Measurements from ENCODE around the gene GIN1.
"Not testable (repeated sequence)": the region's sequence is repeated elsewhere in the genome, so short reads cannot be mapped to it uniquely, and the experiment has no call there.

The GIN1 gene

GRCh38 chr5:103057208-103058130 is 62.5 kb downstream of the GIN1 start:
- no peaks in the 10 kb centered on the region for H3K9me3 ChIP-seq (ENCODE audit: severe bottlenecking)
- no peaks in the 10 kb centered on the region for H3K4me1 ChIP-seq (ENCODE audit: insufficient read depth, poor library complexity, severe bottlenecking)
- no peak overlapping the region for H3K27ac ChIP-seq (ENCODE audit: poor library complexity, severe bottlenecking)
- DNase-seq (ENCODE audit: low spot score) (no peak), ATAC-seq (ENCODE audit: low read depth) (peak; percentile 75)
- no peaks in the 10 kb centered on the region for H3K27me3 ChIP-seq (ENCODE audit: insufficient read depth, poor library complexity, severe bottlenecking)
- TF ChIP-seq CTCF (IDR thresholded peaks at IDR 0.05; ENCODE audit: poor library complexity, severe bottlenecking), result no peak
- H3K4me3 ChIP-seq (ENCODE audit: severe bottlenecking), result no peak overlapping the region
- no peaks in the 10 kb centered on the region for H3K36me3 ChIP-seq (ENCODE audit: low read depth)

DNA sequence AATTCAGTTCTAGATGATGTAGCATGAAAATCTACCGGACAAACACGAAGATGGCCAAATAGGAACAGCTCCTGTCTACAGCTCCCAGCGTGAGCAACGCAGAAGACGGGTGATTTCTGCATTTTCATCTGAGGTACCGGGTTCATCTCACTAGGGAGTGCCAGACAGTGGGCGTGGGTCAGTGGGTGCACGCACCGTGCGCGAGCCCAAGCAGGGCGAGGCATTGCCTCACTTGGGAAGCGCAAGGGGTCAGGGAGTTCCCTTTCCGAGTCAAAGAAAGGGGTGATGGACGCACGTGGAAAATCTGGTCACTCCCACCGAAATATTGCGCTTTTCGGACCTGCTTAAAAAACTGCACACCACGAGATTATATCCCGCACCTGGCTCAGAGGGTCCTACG is 73.2 kb downstream of the GIN1 start:
- not testable (repeated sequence) for H3K4me3 ChIP-seq (ENCODE audit: severe bottlenecking); ATAC-seq (ENCODE audit: low read depth); H3K36me3 ChIP-seq (ENCODE audit: low read depth); H3K27ac ChIP-seq (ENCODE audit: poor library complexity, severe bottlenecking); DNase-seq (ENCODE audit: low spot score); H3K9me3 ChIP-seq (ENCODE audit: severe bottlenecking); H3K27me3 ChIP-seq (ENCODE audit: insufficient read depth, poor library complexity, severe bottlenecking); H3K4me1 ChIP-seq (ENCODE audit: insufficient read depth, poor library complexity, severe bottlenecking)

DNA sequence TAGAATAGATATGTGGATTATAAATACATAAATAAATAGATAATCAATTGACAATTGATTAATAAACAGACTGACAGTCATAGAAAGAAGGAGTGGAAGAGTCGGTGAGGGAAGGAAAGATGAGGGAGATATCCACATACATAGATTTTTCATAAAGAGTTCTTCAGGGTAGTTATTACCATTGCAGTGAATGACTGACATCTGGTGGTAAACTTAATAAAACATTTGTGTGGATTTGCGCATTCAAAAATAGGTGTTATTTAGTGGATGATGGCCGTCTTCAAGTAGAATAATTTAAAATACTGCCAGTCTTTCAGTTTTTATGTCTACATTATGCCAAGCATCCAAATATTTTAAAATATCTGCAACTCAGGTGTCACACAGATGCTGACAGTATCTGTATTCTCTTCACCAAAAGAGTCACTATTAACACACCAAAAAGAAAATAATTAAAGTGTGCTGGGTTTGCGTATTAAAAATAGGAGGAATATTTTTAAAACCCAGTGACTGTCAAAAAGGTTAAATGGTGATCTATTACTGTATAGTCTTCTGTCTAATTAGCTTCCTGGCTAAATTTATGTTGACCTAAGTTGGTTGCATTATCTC is 78.8 kb downstream of the GIN1 start:
- Histone ChIP-seq H3K27me3 (ENCODE audit: insufficient read depth, poor library complexity, severe bottlenecking) (no peaks in the 10 kb centered on the region), H3K9me3 (ENCODE audit: severe bottlenecking) (no peaks in the 10 kb centered on the region), H3K4me3 (ENCODE audit: severe bottlenecking) (no peak overlapping the region), H3K36me3 (ENCODE audit: low read depth) (no peaks in the 10 kb centered on the region), H3K27ac (ENCODE audit: poor library complexity, severe bottlenecking) (no peak overlapping the region), H3K4me1 (ENCODE audit: insufficient read depth, poor library complexity, severe bottlenecking) (no peaks in the 10 kb centered on the region)
- peak; percentile 92 for TF ChIP-seq CTCF (IDR thresholded peaks at IDR 0.05; ENCODE audit: poor library complexity, severe bottlenecking)
- ATAC-seq (ENCODE audit: low read depth) (peak; percentile 73), DNase-seq (ENCODE audit: low spot score) (no peak)

DNA sequence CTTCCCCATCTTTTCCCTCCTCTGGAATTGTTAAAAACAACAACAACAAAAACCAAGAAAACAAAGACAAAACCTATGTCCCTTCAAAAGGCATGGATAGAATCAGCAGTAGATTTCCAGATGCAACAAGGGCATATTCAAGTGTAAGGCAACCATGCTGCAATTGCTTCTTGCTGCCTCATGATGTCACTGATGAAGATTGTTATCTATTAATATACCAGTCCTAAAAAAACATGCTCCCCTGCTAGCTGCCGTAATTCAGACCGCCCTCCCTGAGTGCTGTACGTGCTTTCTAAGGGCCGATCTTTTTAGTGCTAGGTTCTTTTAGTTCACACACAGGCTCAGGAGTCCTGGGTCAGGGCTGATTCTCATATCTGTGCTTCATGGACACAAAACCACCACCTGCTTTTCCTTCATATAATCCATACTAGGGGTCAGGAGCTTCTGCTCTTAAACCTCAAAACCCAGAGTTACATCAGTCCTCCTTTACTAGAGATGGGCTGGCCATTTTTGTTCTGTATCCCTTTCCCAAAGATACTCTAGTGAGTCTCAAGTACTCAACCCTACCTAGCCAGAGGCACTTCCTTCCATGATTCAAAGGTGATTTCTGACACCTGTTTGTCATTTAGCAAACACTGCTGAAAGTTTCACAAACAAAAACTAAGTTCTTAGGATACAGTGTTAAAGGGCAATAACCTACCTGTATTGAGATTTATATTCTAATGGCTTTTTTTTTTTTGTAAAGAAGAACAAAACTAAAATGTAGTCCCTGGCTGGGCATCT is 82.1 kb downstream of the GIN1 start:
- ATAC-seq (ENCODE audit: low read depth) (no peak), DNase-seq (ENCODE audit: low spot score) (no peak)
- peak; percentile 16 for TF ChIP-seq CTCF (IDR thresholded peaks at IDR 0.05; ENCODE audit: poor library complexity, severe bottlenecking)

DNA sequence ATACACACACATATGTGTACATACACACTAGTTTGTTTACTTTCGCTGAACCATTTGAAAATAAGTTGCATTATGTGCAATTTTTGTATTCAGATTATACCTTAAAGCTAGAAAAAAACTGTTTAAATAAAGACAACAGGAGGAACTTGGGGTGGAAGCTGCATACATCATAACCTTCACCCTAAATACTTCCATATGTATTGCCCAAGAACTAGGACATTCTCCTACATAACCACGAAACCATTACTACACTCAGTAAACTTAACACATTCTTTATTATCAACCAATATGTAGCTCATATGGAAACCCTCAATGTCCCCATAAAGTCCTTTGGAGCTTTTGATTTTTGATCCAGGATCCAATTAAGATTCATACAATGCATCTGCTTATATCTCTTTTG is 83.3 kb downstream of the GIN1 start:
- ATAC-seq (ENCODE audit: low read depth), result no peak
- Histone ChIP-seq H3K4me1 (ENCODE audit: insufficient read depth, poor library complexity, severe bottlenecking) (no peaks in the 10 kb centered on the region), H3K27me3 (ENCODE audit: insufficient read depth, poor library complexity, severe bottlenecking) (no peaks in the 10 kb centered on the region), H3K9me3 (ENCODE audit: severe bottlenecking) (no peaks in the 10 kb centered on the region), H3K27ac (ENCODE audit: poor library complexity, severe bottlenecking) (no peak overlapping the region), H3K36me3 (ENCODE audit: low read depth) (no peaks in the 10 kb centered on the region), H3K4me3 (ENCODE audit: severe bottlenecking) (no peak overlapping the region)
- DNase-seq (ENCODE audit: low spot score), result no peak
- no peak for TF ChIP-seq CTCF (IDR thresholded peaks at IDR 0.05; ENCODE audit: poor library complexity, severe bottlenecking)

More for the DNA sequence above, 82.1 kb downstream of the GIN1 start:
- Histone ChIP-seq H3K36me3 (ENCODE audit: low read depth) (no peaks in the 10 kb centered on the region), H3K4me3 (ENCODE audit: severe bottlenecking) (no peak overlapping the region), H3K27me3 (ENCODE audit: insufficient read depth, poor library complexity, severe bottlenecking) (no peaks in the 10 kb centered on the region), H3K4me1 (ENCODE audit: insufficient read depth, poor library complexity, severe bottlenecking) (no peaks in the 10 kb centered on the region), H3K27ac (ENCODE audit: poor library complexity, severe bottlenecking) (no peak overlapping the region), H3K9me3 (ENCODE audit: severe bottlenecking) (no peaks in the 10 kb centered on the region)

All from RWPE2 (cell line).